Transverse colon (tissue), 3 donors: ENCODE results near the gene IL12RB1.

Experiments
- CTCF ChIP-seq, 5 experiments: fragments of 200-600 bp in 3 of 5; fragments of 450-650 bp in 2 of 5; sonication (generic) in 3 of 5; IDR thresholded peaks; 1 replicate in 2 of 5; 2 replicates in 3 of 5; pipeline ENCODE4 v1.5.1; 2016 to 2017; ENCODE audit warnings: antibody characterized with exemption in 5 of 5, inconsistent platforms in 3 of 5, mild to moderate bottlenecking in 2 of 5, moderate library complexity in 1 of 5
- EP300 ChIP-seq: sonication (generic); formaldehyde crosslinking; IDR thresholded peaks from one replicate; pipeline ENCODE4 v1.6.1; 2017; ENCODE audit warnings: antibody characterized with exemption, low read depth

DNA sequence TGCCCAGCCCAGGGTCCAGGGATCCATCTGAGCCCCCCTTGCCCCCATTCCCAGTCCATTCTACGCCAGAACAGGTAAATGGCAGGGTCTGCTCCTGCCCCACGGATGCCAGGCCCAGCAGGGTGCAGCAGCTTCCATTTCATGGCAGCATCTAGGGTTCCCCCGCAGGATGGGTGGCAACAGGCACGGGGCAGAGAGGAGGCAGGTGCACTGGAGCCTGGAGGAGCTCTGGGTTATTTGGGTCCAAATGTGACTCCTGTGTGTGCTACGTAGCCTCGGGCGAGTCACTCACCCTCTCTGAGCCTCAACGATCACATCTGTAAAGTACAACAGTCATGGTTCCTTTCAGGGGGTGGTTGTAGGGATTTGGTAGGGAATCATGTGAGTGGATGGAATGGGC is 27.4 kb downstream of the IL12RB1 start:
- TF ChIP-seq CTCF (IDR thresholded peaks at IDR 0.05) (no peak), EP300 (no peak)
